Measurements from ENCODE around the gene ZNF324. TPM values are rescaled to one million over a fixed set of nuclear protein-coding genes. Genes with fewer than 3 reads are reported as not detected.
"Not testable (repeated sequence)": the region's sequence is repeated elsewhere in the genome, so short reads cannot be mapped to it uniquely, and the experiment has no call there.

ZNF324 gene
- total and polyA plus RNA-seq, 10 donors, result 1.5 to 19.8 (median 12.7) TPM

GRCh38 chr19:58469241-58470013 lies 2.5 kb downstream of the ZNF324 start:
- TF ChIP-seq CTCF (IDR thresholded peaks at IDR 0.05 in 8 of 11, conservative IDR thresholded peaks at IDR 0.05 in 3 of 11) (no peak), POLR2A (IDR thresholded peaks at IDR 0.05) (no peak), POLR2AphosphoS5 (IDR thresholded peaks at IDR 0.05) (no peak)
- no peak overlapping the region for H3K4me3 ChIP-seq
- H3K27me3 ChIP-seq (replicated peaks in 1 of 7), result no peaks in the 10 kb centered on the region
- peaks cover 10 to 32% (median 21%) of the 10 kb centered on the region in 6 donors for H3K4me1 ChIP-seq
- no peaks in the 10 kb centered on the region for H3K9me3 ChIP-seq
- intact Hi-C loops (cut with DNase I; ENCODE audit: low total_unique reads), result no loop called here
- H3K27ac ChIP-seq, result no peak overlapping the region
- WGBS, 5 donors, result 92 to 95% (median 94%) methylated on average over 16 to 17 of the region's 17 CpGs
- no peak for DNase-seq
- peaks cover 0 to 49% (median 40%) of the 10 kb centered on the region in 6 donors for H3K36me3 ChIP-seq

GRCh38 chr19:58470837-58471543 lies 4.1 kb downstream of the ZNF324 start:
- H3K4me3 ChIP-seq; H3K27me3 ChIP-seq (replicated peaks in 1 of 7); H3K27ac ChIP-seq; intact Hi-C loops (cut with DNase I; ENCODE audit: low total_unique reads); H3K9me3 ChIP-seq; DNase-seq: not testable (repeated sequence)
- peak in 1 of 3 donors; percentile 30 for TF ChIP-seq POLR2AphosphoS5 (IDR thresholded peaks at IDR 0.05)
- Histone ChIP-seq H3K4me1 (peaks cover 16 to 39% (median 30%) of the 10 kb centered on the region in 6 donors), H3K36me3 (peaks cover 0 to 49% (median 40%) of the 10 kb centered on the region in 6 donors)
- 90 to 98% (median 97%) methylated on average over 14 to 41 of the region's 53 CpGs for WGBS, 5 donors

- intact Hi-C loops (cut with DNase I; ENCODE audit: low total_unique reads), result no loop called here
- Histone ChIP-seq H3K9me3 (no peaks in the 10 kb centered on the region), H3K36me3 (peaks cover 0 to 49% (median 40%) of the 10 kb centered on the region in 6 donors), H3K4me1 (peaks cover 16 to 39% (median 31%) of the 10 kb centered on the region in 6 donors), H3K27ac (no peak overlapping the region), H3K4me3 (no peak overlapping the region), H3K27me3 (replicated peaks in 1 of 7) (no peaks in the 10 kb centered on the region)
- 95 to 96% (median 96%) methylated on average over 24 to 39 of the region's 39 CpGs for WGBS, 5 donors
- TF ChIP-seq POLR2A (IDR thresholded peaks at IDR 0.05), result no peak
- TF ChIP-seq CTCF (IDR thresholded peaks at IDR 0.05 in 8 of 11, conservative IDR thresholded peaks at IDR 0.05 in 3 of 11), result no peak
- peak in 2 of 3 donors; percentile 14 to 31 for TF ChIP-seq POLR2AphosphoS5 (IDR thresholded peaks at IDR 0.05)
- no peak for DNase-seq
Observed at GRCh38 chr19:58471736-58472135, 4.9 kb downstream of the ZNF324 start.

GRCh38 chr19:58473775-58474174 lies 6.9 kb downstream of the ZNF324 start:
- Histone ChIP-seq H3K36me3 (peaks cover 0 to 51% (median 40%) of the 10 kb centered on the region in 6 donors), H3K27me3 (replicated peaks in 1 of 7) (no peaks in the 10 kb centered on the region), H3K4me1 (peaks cover 13 to 31% (median 24%) of the 10 kb centered on the region in 6 donors), H3K4me3 (no peak overlapping the region), H3K9me3 (no peaks in the 10 kb centered on the region), H3K27ac (no peak overlapping the region)
- DNase-seq, result no peak
- intact Hi-C loops (cut with DNase I; ENCODE audit: low total_unique reads), result no loop called here
- TF ChIP-seq POLR2A (IDR thresholded peaks at IDR 0.05) (no peak), POLR2AphosphoS5 (IDR thresholded peaks at IDR 0.05) (no peak), CTCF (IDR thresholded peaks at IDR 0.05 in 8 of 11, conservative IDR thresholded peaks at IDR 0.05 in 3 of 11) (no peak)
